Globus pallidus (tissue), 1 donor: Measurements from ENCODE around the gene DGKD.
A peak's percentile ranks its signal among the peaks of the same experiment; 100 is the strongest.

Experiments used
- DNase-seq: peaks from one replicate; pipeline ENCODE4 v3.0.0-alpha.2; 2015; ENCODE audit warnings: low spot score

Gene DGKD

DNA sequence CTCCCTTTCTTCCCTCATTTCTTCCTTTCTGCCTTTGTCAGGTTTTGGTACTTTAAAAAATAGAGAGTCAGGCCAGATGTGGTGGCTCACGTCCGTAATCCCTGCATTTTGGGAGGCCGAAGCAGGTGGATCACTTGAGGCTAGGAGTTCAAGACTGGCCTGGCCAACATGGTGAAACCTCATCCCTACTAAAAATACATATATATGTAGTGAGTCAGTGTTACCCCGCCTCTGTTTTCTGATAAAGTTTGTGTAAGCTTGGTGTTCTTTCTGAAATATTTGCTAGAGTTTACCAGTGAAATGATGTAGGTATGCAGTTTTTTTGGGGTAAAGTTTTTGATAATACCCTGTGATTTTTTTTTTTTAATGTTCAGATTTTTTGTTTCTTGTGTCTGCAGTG, 58.8 kb downstream of the DGKD start:
- DNase-seq, result no peak

DNA sequence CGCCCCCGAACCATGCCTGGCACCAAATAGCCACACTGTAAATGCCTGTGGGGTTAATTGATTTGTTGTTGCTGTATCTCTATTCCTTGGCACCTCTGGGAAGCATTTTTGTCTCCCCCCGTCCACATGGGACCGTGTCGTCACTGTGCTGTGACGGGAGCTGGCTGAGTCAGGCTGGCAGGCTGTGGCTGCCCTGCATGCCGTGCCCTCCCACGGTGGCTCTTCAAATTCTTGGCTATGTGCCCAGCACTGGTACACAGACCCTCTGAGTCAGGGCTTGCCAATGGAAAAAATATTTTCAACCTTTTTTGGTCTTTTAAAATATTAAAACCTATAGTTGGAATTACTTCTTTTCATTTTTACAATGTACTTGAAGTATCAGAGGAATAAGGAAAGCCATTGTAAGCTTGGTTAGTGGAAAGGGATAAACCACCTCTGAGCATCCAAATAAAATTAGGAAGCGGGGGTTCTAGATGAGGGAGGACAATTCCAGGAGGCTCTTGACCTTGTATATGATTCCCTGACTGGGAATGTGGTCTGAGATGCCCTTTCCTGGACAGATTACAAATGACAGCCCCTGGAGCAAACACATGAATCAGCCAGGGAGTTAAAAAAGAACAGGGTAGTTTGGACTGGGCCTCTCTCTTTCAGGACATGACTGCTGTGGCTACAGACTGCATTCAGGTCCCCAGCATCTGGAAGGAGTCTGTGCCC, 59.4 kb downstream of the DGKD start:
- peak; percentile 59 for DNase-seq

DNA sequence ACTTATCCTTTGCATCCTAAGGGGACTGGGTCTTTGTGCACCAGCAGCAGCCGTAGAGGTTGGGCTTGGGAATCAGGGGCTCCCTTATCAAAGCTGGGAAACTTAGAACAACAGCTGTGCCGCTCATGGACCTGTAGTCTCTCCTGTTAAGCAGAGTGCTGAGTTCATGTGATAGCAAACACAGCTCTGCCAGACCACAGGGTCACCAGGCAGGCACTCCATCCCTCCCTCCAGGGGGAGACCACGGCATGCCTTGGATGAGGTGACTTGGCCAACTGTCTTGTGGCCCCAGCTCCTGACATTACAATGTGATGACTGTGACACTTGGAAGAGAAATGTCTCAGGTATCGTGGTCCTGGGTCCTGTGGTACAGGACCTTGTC, 60.0 kb downstream of the DGKD start:
- DNase-seq, result no peak

DNA sequence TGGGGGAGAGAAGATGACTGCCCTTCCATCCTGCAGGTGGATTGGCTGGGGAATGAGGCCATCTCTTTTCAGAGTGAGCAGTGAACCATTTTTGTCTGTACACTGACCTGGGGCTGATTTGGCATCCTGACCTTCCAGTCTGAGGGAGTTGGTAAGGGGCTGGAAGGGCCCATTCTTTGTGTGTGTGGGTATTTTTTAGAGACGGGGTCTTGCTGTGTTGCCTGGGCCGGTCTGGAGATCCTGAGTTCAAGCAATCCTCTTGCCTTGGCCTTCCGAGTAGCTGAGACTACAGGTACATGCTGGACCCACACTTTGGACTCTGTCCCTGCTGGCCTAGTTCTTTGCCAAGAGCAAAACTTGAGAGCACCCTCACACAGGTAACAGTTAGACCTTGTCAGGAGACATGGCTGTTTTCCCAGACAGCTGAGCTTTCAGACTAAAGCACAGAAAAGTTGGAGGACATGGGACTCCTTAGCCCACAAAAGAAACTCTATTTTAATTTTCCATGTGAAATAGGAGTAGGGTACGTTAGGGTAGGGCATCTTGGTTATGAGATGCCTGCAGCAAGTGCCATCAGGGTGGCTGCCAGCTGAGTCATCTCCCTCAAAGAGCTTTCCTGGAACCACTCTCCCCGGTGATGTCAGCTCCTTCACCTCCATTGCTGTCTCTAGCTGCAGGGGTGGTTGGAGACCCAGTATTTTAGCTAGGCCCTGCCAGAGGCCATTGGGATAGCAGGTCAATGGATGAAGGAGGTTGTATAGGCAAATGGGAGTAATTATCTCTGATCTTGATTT, 60.7 kb downstream of the DGKD start:
- DNase-seq, result no peak

DNA sequence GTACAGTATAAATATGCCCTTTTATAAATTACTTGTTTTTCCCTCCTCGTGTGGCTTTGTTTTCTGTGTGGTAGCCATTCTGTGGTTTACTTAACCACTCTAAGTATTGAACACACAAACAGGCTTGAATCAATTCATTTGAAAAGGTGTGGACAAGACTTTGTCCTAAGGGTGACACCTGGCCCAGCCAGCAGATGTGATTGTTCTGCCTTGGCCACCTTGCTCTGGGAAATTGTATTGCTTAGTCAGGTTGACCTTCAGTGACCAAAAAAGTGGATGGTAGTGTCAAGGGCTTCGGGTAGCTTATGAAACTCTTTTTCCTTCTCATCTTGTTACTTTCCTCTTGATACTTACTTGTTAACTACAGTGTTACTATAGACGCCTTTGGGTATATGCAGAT, 61.9 kb downstream of the DGKD start:
- no peak for DNase-seq

DNA sequence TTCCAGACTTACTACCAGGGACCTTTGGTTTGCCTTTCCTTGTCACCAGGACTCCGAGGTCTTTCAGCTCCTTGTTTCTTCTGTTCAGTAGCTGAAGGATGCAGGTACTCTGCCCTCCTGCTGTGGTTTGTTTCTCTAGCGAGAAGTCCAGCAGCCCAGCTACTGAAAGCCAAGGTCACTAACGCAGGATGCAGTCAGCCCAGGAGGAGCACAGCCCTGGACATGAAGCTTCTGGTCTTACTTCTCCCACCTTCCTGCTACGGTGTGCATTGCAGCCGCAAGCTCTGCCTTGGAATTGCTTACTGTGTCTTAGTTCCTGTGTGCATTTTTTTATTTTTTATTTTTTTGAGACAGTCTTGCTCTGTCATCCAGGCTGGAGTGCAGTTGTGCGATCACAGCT, 62.4 kb downstream of the DGKD start:
- no peak for DNase-seq

DNA sequence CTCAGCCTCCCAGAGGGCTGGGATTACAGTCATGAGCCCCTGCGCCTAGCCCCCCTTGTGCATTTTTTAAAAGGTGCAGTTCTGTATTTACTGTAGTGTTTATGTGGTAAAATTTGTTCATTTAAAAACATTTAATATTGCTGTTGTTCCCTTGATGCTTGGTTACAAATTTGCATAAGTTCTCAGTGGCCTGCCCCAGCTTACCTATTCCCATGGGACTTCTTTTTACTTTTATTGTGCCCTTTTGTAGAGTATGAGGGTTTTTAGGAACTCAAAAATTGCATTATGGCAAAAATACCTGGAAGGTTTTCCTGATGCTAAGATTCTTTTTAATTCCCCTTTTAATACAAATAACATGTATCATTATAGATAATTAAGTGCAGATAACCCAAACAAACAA, 63.0 kb downstream of the DGKD start:
- no peak for DNase-seq

DNA sequence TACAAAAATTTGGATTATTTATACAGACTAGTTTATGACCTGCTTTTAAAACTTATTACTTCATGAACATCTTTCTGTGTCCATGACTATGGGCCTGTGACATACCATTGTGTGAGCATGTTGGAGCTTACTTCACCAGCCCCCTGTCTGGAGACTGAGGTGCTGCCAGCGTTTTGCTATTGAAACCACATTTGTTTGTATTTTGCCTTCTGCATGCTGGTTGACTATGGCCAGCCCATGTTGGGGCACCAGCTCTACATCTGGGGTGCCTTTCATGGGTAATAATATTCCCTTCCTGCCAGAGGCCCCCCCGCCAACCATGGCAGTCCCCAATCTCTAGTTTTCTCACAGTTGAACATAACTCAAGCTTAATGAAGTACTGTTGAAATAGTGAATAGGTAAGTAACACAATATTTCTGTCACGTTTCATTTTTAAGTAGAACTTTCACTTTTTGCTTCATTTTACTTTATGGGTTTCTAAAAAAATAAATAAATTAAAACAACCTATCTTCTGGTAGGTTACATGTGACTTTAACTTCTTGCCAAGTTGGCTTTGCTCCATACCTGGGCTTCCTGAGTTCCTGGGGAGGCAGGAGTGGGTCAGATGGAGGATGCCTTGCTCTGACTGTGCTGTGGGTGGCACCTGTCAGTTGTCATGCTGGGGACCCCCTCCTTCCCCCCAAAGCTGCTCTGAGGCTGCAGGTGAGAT, 63.9 kb downstream of the DGKD start:
- no peak for DNase-seq

DNA sequence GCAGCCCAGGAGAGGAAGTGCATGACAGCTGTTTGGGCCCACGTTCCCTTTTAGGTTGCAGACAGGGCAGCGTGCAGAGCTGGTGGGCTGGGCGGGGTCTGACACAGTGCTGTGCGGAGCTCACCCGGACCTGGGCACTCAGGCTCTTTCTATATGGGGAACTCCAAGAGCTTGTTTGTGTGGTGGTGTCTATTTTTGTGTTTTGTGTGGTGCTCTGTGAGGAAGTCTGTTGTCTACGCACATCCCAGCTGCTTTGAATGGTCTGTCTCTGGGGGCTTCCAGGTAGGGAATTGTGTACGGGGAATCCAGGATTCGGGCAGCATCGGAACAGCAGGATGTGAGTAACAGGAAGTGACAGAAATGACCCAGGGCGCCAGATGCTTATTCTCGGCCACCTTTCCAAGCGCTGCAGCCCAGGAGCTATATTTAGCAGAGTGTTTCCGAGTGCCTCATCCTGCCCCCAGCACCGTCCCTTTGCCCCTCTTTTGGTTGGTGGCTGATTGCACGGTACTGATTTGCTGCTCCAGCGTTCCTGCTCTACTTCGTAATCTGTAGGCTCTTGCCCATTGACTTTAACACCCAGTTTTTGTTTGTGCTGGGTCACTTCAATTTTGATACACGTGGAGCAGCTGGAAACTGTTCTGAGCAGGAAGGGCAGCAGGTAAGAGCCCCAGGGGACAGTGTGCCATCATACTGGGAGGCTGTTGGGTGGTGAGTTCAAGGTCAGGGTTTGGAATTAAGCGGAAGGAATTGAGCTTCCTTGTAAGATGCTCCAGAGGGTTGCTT, 64.7 kb downstream of the DGKD start:
- DNase-seq, result no peak

DNA sequence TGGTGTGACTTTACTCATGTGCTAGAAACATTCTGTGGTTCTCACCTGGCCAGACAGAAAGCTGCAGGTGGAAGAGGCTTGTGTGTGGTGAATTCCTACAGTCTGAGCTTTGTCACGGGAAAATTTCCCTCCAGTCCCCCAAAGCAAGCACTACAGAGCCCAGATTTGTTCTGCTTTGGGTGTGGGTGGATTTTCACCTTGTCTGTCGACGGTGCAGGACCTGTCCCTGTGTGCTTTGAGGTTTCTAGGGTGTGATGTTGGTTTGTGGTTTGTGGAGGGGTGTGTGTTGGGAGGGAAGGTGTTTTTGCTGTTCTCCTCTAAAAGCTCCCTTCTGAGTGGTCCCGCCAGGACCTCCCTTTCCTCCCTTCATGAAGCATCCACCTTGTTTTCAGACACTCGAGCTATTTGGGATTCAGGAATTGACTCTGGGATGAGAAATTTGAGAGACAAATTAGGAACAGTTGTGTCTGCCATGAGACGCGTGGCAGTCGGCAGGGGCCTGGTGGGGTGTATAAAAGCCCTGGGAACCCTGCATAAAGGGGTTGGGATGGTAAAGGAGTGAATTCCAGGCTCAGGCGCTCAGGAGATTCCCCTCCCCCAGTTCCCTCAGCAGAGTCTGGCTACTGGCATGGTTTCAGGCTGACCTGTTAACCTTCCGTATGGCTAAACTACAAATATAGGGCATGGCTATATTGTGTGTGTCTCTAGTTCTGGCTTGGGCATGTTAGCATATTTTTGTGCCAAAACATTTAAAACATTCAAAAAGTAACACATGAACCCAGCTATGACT, 65.5 kb downstream of the DGKD start:
- DNase-seq, result no peak

DNA sequence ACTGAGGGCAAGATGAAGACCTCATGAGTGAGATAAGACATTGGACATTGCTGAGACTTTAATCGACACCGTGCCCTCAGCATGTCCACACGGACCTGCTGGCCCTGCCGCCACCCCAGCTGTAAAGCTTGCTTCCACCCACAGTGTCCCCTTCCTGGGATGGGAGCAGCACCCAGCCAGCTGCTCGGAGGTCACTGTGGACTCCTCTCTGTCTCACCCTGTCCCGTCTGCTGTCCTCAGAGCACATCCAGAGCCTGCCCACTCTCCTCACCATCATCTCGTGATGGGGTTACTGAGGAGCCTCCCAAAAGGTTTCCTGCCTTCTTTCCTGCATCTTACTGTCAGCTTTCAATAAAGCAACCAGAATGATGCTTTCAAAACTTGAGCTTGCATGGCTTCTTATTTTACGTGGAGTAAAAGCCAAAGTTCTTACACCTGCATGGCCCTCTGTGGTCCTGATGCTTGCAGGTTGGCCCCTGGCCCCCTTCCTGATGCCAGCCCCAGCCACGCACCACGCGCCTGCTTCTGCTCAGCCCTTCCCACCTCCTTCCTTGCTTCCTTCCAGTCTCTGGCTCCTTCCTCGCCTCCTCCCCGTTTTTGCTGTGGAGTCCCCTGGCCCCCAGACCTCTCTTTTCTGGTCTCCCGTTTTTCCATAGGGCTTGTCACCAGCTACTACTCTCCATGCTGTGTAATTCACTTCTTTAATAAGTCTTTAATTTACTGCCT, 67.0 kb downstream of the DGKD start:
- DNase-seq, result no peak

DNA sequence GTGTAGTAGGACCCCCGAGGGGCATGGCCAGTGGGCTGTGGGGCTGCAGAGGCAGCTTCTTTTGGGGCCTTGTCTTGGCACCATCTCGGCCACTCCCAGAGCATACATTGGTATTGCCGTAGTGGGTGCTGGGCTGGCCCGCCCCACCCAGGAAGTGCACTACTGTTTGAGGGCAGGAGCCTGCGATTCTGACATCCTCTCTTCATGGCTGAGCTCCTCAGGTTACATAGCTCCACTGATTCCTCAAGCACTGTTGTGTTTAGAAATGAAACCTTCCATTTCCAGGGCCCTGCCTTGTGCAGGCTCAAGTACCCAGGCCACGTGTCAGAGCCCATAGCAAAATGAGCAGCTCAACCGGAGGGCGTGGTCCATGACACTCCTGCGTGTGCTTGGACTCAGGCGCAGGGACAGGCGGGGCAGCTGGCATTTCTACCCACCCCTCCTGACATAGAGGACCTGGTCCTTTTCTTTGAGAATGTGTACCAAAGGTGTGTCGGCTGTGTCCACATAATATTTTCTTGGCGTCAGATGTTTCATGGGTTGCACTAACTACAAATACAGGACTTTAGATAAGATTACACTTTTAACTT, 67.9 kb downstream of the DGKD start:
- DNase-seq, result no peak

DNA sequence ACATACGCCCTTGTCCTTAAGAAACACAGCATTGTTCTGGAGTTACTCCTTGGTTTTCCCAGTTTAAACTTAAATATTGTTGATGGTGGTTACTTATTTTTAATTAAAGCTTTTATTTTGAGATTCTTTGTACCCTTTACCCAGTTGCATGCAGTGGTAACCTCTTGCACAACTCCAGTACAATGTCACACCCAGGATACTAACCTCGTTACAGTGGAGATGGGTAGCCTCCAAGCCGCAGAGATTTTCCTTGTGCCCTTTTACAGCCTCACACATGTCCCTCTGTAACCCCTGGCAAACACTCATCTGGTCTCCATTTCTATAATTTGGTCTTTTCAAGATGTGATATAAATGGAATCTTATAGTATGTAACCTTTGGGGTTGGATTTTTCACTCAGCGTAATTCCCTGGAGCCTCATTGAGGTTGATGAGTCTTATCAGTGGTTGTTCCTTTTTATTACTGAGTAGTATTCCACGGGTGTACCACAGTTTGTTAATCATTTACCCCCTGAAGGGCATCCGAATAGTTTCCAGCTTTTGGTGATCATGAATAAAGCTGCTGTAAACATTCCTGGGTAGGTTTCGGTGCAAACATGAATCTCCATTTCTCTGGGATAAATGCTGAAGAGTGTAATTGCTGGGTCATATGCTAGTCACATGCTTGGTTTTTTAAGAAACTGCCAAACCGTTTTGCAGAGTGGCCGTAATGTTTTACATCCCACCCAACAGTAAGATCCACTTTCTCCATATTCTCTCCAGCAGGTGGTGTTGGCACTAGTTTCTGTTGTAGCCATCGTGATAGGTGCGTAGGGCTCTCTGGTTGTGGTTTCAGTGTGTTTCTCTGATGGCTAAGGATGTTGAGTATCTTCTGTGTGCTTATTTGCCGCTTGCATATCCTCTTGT, 68.6 kb downstream of the DGKD start:
- DNase-seq, result no peak

DNA sequence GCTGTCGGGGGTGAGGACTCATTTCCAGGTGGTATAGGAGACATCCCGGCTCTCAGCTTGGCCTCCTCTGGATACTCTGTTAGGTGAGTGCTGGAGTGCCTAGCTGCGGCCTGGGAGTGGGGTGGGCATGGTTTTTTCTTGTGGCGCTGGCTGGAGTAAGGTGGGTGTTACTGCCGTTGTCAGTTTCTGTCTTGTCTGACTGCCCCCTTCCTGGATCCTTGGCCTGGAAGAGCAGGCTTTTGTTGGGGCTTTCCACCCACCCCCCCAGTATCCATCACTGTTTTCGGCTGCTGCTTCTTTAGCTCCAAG, 69.2 kb downstream of the DGKD start:
- DNase-seq, result no peak

DNA sequence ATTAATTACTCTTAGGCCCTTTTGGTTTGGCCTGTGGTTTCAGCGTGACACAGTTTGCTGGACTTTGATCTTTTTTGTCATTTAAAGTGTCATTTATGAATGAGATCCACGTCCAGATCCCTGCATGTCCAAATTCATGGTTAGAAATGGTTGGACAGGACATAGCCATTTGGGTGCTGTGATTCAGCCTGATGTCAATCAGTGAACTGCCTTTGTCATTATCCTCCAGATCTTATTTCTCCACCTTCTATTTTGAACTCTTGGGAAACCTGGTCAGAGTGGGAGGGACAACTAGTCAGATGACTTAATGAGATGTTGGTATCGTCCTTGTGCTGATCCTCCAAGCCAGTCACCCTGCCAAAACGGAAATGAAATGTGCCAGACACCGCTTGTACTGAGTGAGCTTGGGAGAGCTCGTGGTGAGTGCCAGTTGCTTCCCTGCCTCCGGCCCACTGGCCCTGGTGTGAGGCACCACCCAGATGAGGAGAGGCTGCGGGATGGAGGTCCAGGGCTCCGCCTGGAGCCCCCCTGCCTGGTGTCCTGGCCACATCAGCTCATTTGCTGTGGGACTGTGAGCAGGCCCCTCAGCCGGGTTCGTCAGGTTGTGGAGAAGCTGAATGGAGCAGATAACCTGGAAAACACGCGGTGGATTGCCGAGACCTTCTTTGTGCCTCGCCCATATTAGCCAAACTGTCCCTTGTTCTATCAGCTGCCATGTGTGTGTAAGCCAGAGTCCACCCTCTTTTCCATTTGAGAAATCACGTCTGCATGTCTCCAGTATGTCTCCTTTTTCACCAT, 70.1 kb downstream of the DGKD start:
- no peak for DNase-seq

DNA sequence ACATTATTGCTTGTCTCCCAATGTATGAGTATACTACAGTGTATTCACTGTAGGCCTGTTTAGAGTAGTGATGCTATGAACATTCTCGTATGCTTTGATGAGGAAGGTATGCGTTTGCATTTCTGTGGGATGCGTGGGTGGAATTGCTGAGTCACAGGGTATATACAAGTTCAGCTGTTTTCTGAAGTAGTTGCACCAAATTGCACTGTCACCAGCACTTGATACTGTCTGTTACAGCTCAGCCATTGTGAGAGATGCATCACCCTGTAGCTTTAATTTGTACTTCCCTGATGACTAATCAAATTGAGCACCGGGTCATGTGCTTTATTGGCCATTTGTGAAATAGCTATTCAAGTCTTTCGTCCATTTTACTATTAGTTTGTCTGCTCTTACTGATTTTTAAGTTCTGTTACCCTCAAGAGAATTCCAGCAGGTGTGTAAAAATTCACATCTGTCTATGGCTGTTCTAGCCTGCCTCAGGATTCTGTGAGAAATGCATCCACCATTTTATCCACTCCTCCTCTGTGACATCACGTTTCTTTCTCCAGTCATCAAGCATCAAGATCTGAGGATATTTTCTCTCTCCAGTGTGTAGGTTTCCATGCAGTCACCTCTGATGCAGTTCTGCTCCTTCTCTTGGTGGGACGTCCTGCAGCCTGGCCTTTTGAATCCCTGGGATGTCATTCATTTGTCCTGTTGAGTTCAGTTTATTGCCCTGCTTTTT, 72.5 kb downstream of the DGKD start:
- no peak for DNase-seq

DNA sequence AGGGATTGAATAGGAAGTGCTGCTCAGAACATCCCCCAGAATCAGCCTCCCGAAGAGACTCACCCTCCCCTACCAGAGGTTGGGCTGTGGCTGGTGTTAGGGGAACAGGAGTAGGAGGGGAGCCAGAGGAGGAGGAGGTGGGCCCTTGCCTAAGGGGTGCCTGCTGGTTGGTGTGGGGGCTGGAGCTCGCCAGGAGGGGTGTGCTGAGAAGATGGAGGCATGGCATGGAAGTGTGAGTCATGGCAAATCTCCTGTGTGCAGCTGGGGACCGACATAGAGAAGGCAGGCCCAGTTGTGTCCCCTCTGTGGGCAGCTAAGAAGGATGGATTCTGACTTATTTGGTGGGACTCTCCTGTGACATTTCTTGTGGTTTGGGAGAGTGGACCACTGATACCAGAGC, 73.7 kb downstream of the DGKD start:
- no peak for DNase-seq

DNA sequence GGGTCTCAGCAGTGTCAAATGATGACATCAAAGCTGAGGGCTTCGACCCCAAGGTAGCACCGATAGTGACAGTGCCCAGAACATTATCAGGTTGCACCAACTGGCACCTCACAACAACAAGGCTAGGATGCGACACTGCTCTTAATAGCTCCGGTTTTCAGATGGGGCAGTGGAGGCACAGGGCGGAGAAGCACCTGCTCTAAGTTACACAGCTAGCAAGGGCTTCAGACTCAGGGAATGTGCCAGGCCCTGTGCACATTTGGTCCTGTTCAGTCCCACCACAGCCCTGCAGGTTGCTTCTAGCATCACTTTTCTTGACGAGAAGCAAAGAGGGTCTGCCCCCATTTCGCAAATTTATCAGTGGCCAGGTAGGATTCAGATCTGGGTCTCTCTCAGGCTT, 74.1 kb downstream of the DGKD start:
- DNase-seq, result no peak
